OCI-LY1 (cell line): ENCODE results near the gene AADACL4.

Experiments used
- H2AFZ ChIP-seq: fragments of 200-600 bp; sonication (generic), shearing (Covaris generic); 2 replicates; pipeline ENCODE4 v1.6.0; 2014; ENCODE audit warnings: antibody characterized with exemption, mild to moderate bottlenecking, low read length
- H3F3A ChIP-seq: fragments of 200-600 bp; sonication (generic), shearing (Covaris generic); 2 replicates; pipeline ENCODE4 v1.6.0; 2014; ENCODE audit warnings: mild to moderate bottlenecking, antibody characterized with exemption, low read length, moderate library complexity; ENCODE audit not compliant: insufficient read depth
- H3K27ac ChIP-seq: fragments of 200-600 bp; sonication (generic); 2 replicates; pipeline ENCODE4 v1.5.1; 2014; ENCODE audit warnings: low read length, mixed run types, mild to moderate bottlenecking, low read depth; ENCODE audit not compliant: poor library complexity, severe bottlenecking
- H3K27me3 ChIP-seq: fragments of 200-600 bp; sonication (generic); 2 replicates; pipeline ENCODE4 v1.6.0; 2014; ENCODE audit warnings: antibody characterized with exemption, mild to moderate bottlenecking, low read length, moderate library complexity; ENCODE audit not compliant: insufficient read depth
- H3K36me3 ChIP-seq: fragments of 200-600 bp; sonication (generic); 2 replicates; pipeline ENCODE4 v1.6.1; 2014; ENCODE audit warnings: mild to moderate bottlenecking, antibody characterized with exemption, low read length, moderate library complexity, mixed read lengths; ENCODE audit not compliant: insufficient read depth
- H3K4me1 ChIP-seq: fragments of 200-600 bp; sonication (generic); 2 replicates; pipeline ENCODE4 v1.5.1; 2014; ENCODE audit warnings: mild to moderate bottlenecking, low read length, moderate library complexity; ENCODE audit not compliant: insufficient read depth, severe bottlenecking
- H3K4me2 ChIP-seq: fragments of 200-600 bp; sonication (generic), shearing (Covaris generic); 2 replicates; pipeline ENCODE4 v1.6.1; 2014; ENCODE audit warnings: low read length
- H3K4me3 ChIP-seq: fragments of 200-600 bp; sonication (generic); 2 replicates; pipeline ENCODE4 v1.5.1; 2014; ENCODE audit warnings: low read length, low read depth, mild to moderate bottlenecking, mixed read lengths; ENCODE audit not compliant: poor library complexity, severe bottlenecking
- H3K79me2 ChIP-seq: fragments of 200-600 bp; shearing (Covaris generic); 2 replicates; pipeline ENCODE4 v1.6.1; 2016; ENCODE audit warnings: mixed run types, low read length, mixed read lengths; ENCODE audit not compliant: insufficient read depth
- H3K9ac ChIP-seq: fragments of 200-600 bp; sonication (generic), shearing (Covaris generic); 2 replicates; pipeline ENCODE4 v1.6.1; 2014; ENCODE audit warnings: mild to moderate bottlenecking, low read length, mixed read lengths
- H3K9me2 ChIP-seq: fragments of 200-600 bp; sonication (generic), shearing (Covaris generic); 2 replicates; pipeline ENCODE4 v1.6.1; 2014; ENCODE audit warnings: low read depth, mild to moderate bottlenecking, low read length, mixed read lengths
- H3K9me3 ChIP-seq: fragments of 200-600 bp; shearing (Covaris generic); 2 replicates; pipeline ENCODE4 v1.6.1; 2014; ENCODE audit warnings: low read length, mixed read lengths
- H4K20me1 ChIP-seq: fragments of 200-600 bp; sonication (generic), shearing (Covaris generic); 2 replicates; pipeline ENCODE4 v1.6.0; 2016; ENCODE audit warnings: mild to moderate bottlenecking, low read length; ENCODE audit not compliant: insufficient read depth
- EZH2 ChIP-seq: fragments of 200-600 bp; sonication (generic), shearing (Covaris generic); IDR thresholded peaks from 2 replicates; pipeline ENCODE4 v1.8.0; 2017; ENCODE audit warnings: borderline replicate concordance, mixed run types, mild to moderate bottlenecking, antibody characterized with exemption, low read length, moderate library complexity, mixed read lengths
- TF ChIP-seq, protein P1 (sequence below): fragments of 200-600 bp; sonication (generic), shearing (Covaris generic); IDR thresholded peaks from 2 replicates; pipeline ENCODE4 v1.5.1; 2017; ENCODE audit warnings: mild to moderate bottlenecking, antibody characterized with exemption, low read length, moderate library complexity, mixed read lengths

Gene AADACL4

GRCh38 chr1:12634696-12635202 lies 9.1 kb upstream of the AADACL4 start:
- no peak for TF ChIP-seq EZH2
- TF ChIP-seq, protein P1, sequence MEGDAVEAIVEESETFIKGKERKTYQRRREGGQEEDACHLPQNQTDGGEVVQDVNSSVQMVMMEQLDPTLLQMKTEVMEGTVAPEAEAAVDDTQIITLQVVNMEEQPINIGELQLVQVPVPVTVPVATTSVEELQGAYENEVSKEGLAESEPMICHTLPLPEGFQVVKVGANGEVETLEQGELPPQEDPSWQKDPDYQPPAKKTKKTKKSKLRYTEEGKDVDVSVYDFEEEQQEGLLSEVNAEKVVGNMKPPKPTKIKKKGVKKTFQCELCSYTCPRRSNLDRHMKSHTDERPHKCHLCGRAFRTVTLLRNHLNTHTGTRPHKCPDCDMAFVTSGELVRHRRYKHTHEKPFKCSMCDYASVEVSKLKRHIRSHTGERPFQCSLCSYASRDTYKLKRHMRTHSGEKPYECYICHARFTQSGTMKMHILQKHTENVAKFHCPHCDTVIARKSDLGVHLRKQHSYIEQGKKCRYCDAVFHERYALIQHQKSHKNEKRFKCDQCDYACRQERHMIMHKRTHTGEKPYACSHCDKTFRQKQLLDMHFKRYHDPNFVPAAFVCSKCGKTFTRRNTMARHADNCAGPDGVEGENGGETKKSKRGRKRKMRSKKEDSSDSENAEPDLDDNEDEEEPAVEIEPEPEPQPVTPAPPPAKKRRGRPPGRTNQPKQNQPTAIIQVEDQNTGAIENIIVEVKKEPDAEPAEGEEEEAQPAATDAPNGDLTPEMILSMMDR = no peak
- H3K9ac ChIP-seq = no peak overlapping the region
- H2AFZ ChIP-seq = no peak overlapping the region
- no peaks in the 10 kb centered on the region for H3K4me1 ChIP-seq
- H3K27me3 ChIP-seq = no peaks in the 10 kb centered on the region
- no peak overlapping the region for H3K4me3 ChIP-seq
- H3K36me3 ChIP-seq = no peaks in the 10 kb centered on the region
- no peaks in the 10 kb centered on the region for H3K79me2 ChIP-seq
- no peaks in the 10 kb centered on the region for H3F3A ChIP-seq
- no peaks in the 10 kb centered on the region for H4K20me1 ChIP-seq
- no peak overlapping the region for H3K4me2 ChIP-seq
- no peak overlapping the region for H3K27ac ChIP-seq
- H3K9me2 ChIP-seq = no peaks in the 10 kb centered on the region
- no peaks in the 10 kb centered on the region for H3K9me3 ChIP-seq

- H3K9ac ChIP-seq = no peak overlapping the region
- H3K36me3 ChIP-seq = no peaks in the 10 kb centered on the region
- no peaks in the 10 kb centered on the region for H3F3A ChIP-seq
- H3K9me2 ChIP-seq = no peaks in the 10 kb centered on the region
- H2AFZ ChIP-seq = no peak overlapping the region
- H3K79me2 ChIP-seq = no peaks in the 10 kb centered on the region
- TF ChIP-seq, protein P1 = no peak
- no peak for TF ChIP-seq EZH2
- no peak overlapping the region for H3K4me3 ChIP-seq
- no peaks in the 10 kb centered on the region for H3K4me1 ChIP-seq
- H3K27me3 ChIP-seq = no peaks in the 10 kb centered on the region
- H3K4me2 ChIP-seq = no peak overlapping the region
- H3K27ac ChIP-seq = no peak overlapping the region
- H3K9me3 ChIP-seq = peaks cover 10% of the 10 kb centered on the region
- no peaks in the 10 kb centered on the region for H4K20me1 ChIP-seq
Measured at GRCh38 chr1:12636098-12636950, 7.6 kb upstream of the AADACL4 start.

GRCh38 chr1:12637693-12638092 lies 6.2 kb upstream of the AADACL4 start:
- Histone ChIP-seq H3K9ac (no peak overlapping the region), H3K4me2 (no peak overlapping the region), H3K27me3 (no peaks in the 10 kb centered on the region), H3F3A (no peaks in the 10 kb centered on the region), H2AFZ (no peak overlapping the region), H3K79me2 (no peaks in the 10 kb centered on the region), H3K4me3 (no peak overlapping the region), H3K9me2 (no peaks in the 10 kb centered on the region), H3K9me3 (peaks cover 10% of the 10 kb centered on the region), H3K27ac (no peak overlapping the region), H3K36me3 (no peaks in the 10 kb centered on the region), H3K4me1 (no peaks in the 10 kb centered on the region), H4K20me1 (no peaks in the 10 kb centered on the region)
- TF ChIP-seq EZH2 = no peak
- TF ChIP-seq, protein P1 = no peak
